ENCODE data around the gene CNNM4.

Gene CNNM4

GRCh38 chr2:96798733-96799622 is 38.3 kb downstream of the CNNM4 start:
- no peak overlapping the region for H3K27ac ChIP-seq

DNA sequence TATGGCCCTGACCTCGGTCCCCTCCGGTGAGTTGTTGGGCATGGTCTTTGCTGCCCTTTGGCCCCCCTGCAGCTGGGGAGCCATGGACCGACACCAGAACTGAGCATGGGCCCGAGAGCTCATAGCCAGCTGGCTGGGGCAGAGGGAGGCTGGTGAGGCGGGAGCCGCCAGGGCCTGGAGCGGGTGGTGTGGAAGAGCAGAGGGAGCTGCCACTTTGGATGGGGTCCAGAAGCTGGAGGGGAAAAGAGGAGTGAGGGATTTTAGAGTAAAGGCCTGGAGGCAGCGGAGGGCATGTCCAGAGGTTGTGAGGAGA is 38.9 kb downstream of the CNNM4 start:
- H3K27ac ChIP-seq = no peak overlapping the region
- no peak for TF ChIP-seq ZFX (IDR thresholded peaks at IDR 0.05)
- TF ChIP-seq, protein P1, sequence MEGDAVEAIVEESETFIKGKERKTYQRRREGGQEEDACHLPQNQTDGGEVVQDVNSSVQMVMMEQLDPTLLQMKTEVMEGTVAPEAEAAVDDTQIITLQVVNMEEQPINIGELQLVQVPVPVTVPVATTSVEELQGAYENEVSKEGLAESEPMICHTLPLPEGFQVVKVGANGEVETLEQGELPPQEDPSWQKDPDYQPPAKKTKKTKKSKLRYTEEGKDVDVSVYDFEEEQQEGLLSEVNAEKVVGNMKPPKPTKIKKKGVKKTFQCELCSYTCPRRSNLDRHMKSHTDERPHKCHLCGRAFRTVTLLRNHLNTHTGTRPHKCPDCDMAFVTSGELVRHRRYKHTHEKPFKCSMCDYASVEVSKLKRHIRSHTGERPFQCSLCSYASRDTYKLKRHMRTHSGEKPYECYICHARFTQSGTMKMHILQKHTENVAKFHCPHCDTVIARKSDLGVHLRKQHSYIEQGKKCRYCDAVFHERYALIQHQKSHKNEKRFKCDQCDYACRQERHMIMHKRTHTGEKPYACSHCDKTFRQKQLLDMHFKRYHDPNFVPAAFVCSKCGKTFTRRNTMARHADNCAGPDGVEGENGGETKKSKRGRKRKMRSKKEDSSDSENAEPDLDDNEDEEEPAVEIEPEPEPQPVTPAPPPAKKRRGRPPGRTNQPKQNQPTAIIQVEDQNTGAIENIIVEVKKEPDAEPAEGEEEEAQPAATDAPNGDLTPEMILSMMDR (conservative IDR thresholded peaks at IDR 0.05) = no peak

More at GRCh38 chr2:96798733-96799622, 38.3 kb downstream of the CNNM4 start:
- TF ChIP-seq, protein P1 (conservative IDR thresholded peaks at IDR 0.05) = no peak
- no peak for TF ChIP-seq ZFX (IDR thresholded peaks at IDR 0.05)

DNA sequence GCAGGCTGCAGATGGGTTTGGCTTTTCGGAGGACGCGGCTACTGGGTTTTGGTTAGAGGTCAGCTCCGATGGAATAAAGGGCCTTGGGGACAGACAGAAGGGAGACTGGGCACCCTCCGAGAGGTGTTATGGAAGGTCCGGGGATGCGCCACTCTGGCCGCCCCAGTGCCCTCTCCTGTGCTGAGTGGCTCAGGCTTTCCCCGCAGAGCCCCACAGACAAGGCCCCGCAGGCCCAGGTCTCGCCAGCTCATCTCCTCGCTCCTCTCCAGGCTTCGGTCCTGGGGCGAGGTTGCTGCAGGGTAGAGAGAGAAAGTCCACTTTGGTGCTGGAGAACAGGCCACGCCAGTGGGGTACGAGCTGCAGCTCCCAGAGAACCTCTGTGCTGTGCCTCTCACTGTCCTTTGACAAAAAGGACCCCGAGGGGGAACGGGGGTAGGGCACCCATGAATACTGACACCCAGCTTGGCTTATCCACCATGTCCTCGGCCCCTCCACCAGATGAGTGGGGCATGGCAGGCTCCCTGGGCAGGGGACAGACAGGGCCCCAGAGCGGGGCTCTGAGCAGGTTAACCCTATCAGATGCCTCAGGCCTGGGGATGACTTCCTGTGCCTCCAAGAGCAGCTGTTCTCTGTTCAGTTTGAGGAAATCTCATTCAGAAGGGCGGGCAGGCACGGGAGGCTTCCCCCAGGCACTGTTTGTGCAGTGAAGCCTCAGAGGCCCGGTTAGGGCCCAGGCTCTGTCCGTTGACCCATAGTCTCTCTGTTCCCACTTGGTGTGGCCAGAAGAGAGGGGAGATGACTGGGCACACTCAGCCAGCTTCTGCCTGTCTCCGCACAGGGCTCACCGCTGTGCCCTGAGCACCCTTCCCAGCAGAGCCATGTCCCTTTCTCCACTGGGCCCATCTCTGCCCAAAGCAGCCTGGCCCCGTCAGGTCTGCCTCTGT is 39.6 kb downstream of the CNNM4 start:
- TF ChIP-seq, protein P1 (conservative IDR thresholded peaks at IDR 0.05) = no peak
- TF ChIP-seq ZFX (IDR thresholded peaks at IDR 0.05) = no peak
- H3K27ac ChIP-seq = peak overlapping the region; percentile 16; the same call in 1 of the 2 replicates

- TF ChIP-seq ZFX (IDR thresholded peaks at IDR 0.05) = no peak
- TF ChIP-seq, protein P1 (conservative IDR thresholded peaks at IDR 0.05) = peak; percentile 83
- H3K27ac ChIP-seq = peak overlapping the region; percentile 16; the same call in 1 of the 2 replicates
Observed at GRCh38 chr2:96801005-96801785, 40.5 kb downstream of the CNNM4 start.

- no peak for TF ChIP-seq ZFX (IDR thresholded peaks at IDR 0.05)
- TF ChIP-seq, protein P1 (conservative IDR thresholded peaks at IDR 0.05) = no peak
- H3K27ac ChIP-seq = no peak overlapping the region
Observed at GRCh38 chr2:96801786-96802595, 41.3 kb downstream of the CNNM4 start.

GRCh38 chr2:96802721-96803120 is 42.0 kb downstream of the CNNM4 start:
- no peak overlapping the region for H3K27ac ChIP-seq
- no peak for TF ChIP-seq ZFX (IDR thresholded peaks at IDR 0.05)
- TF ChIP-seq, protein P1 (conservative IDR thresholded peaks at IDR 0.05) = no peak
